A549 (cell line): ENCODE measurements around the gene MRLN.

Source experiments
- BHLHE40 ChIP-seq: IDR thresholded peaks from 2 replicates; pipeline ENCODE4 v1.6.1; 2012; ENCODE audit warnings: low read depth, low read length, inconsistent platforms
- CEBPB ChIP-seq, 2 experiments: fragments of >200 bp in 1 of 2; sonication (Bioruptor Twin) in 1 of 2; formaldehyde crosslinking in 1 of 2; IDR thresholded peaks; 2 replicates each; pipeline ENCODE4 v1.6.1; 2012 to 2016
- CHD2 ChIP-seq: fragments of 150-350 bp; IDR thresholded peaks from 2 replicates; pipeline ENCODE4 v1.6.1; 2014; ENCODE audit warnings: low read length; ENCODE audit not compliant: partially characterized antibody
- CTCF ChIP-seq: fragments of >200 bp; sonication (Bioruptor Twin); formaldehyde crosslinking; IDR thresholded peaks from 3 replicates; pipeline ENCODE4 v1.5.1; 2016
- EHMT2 ChIP-seq: fragments of 200-600 bp; sonication (generic); IDR thresholded peaks from 2 replicates; pipeline ENCODE4 v1.6.1; 2016; ENCODE audit warnings: antibody characterized with exemption, low read depth, mild to moderate bottlenecking, moderate library complexity
- JUNB ChIP-seq: fragments of >200 bp; sonication (Bioruptor Twin); formaldehyde crosslinking; IDR thresholded peaks from 2 replicates; pipeline ENCODE4 v1.6.1; 2016
- POLR2A ChIP-seq: IDR thresholded peaks from 2 replicates; pipeline ENCODE4 v1.6.1; 2012; ENCODE audit warnings: mild to moderate bottlenecking, low read length
- RAD21 ChIP-seq, 2 experiments: fragments of >200 bp in 1 of 2; sonication (Bioruptor Twin) in 1 of 2; formaldehyde crosslinking in 1 of 2; IDR thresholded peaks in 1 of 2; conservative IDR thresholded peaks in 1 of 2; 2 replicates in 1 of 2; 3 replicates in 1 of 2; pipeline ENCODE4 v1.6.1; 2012 to 2018; ENCODE audit warnings: inconsistent platforms in 1 of 2
- ZFP36 ChIP-seq: fragments of 450-650 bp; IDR thresholded peaks from 2 replicates; pipeline ENCODE4 v1.6.1; 2014; ENCODE audit warnings: borderline replicate concordance; ENCODE audit not compliant: partially characterized antibody

- TF ChIP-seq POLR2A (no peak), CTCF (no peak), ZFP36 (no peak), RAD21 (conservative IDR thresholded peaks at IDR 0.05 in 1 of 2, IDR thresholded peaks at IDR 0.05 in 1 of 2) (no peak), JUNB (no peak), EHMT2 (no peak), CHD2 (no peak), CEBPB (IDR thresholded peaks at IDR 0.05) (no peak), BHLHE40 (no peak)
These were observed 12.2 kb downstream of the MRLN start for GRCh38 chr10:59741048-59741447.
